Esophagus muscularis mucosa (tissue), 3 donors: Measurements from ENCODE around the gene SEPTIN8.

Experiments
- POLR2A ChIP-seq: fragments of 450-650 bp; IDR thresholded peaks from one replicate; pipeline ENCODE4 v1.6.1; 2017; ENCODE audit warnings: antibody characterized with exemption, moderate library complexity, mild to moderate bottlenecking, low read depth
- POLR2AphosphoS5 ChIP-seq, 2 donors: sonication (generic); formaldehyde crosslinking; IDR thresholded peaks; one replicate each; pipeline ENCODE4 v1.6.1; 2017; ENCODE audit warnings: antibody characterized with exemption in 2 of 2
- TF ChIP-seq, protein P1 (sequence below), 3 experiments: fragments of 200-600 bp in 2 of 3; fragments of 450-650 bp in 1 of 3; sonication (generic) in 2 of 3; IDR thresholded peaks; one replicate each; pipeline ENCODE4 v1.5.1; 2017 to 2019; ENCODE audit warnings: antibody characterized with exemption in 3 of 3, mild to moderate bottlenecking in 2 of 3, moderate library complexity in 1 of 3

DNA sequence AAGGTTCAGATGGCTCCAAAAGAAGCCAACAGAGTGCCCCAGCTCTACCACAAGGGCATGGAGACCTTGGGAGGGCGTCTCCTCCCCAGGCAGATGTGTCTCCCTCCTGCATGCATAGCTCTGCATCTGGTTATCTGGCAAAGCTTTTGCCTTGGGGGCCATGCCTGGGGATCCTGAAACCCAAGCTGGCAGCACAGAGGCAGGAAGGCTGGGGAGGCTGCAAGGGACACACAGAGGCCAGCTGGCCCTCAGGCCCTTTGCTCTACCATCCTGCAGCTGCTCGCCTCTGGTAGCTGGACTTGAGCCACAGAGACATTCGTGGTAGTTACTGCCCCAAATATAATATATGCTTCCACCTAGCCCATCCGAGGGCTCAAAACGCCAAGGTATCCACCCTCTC, 3.9 kb downstream of the SEPTIN8 start:
- TF ChIP-seq, protein P1, sequence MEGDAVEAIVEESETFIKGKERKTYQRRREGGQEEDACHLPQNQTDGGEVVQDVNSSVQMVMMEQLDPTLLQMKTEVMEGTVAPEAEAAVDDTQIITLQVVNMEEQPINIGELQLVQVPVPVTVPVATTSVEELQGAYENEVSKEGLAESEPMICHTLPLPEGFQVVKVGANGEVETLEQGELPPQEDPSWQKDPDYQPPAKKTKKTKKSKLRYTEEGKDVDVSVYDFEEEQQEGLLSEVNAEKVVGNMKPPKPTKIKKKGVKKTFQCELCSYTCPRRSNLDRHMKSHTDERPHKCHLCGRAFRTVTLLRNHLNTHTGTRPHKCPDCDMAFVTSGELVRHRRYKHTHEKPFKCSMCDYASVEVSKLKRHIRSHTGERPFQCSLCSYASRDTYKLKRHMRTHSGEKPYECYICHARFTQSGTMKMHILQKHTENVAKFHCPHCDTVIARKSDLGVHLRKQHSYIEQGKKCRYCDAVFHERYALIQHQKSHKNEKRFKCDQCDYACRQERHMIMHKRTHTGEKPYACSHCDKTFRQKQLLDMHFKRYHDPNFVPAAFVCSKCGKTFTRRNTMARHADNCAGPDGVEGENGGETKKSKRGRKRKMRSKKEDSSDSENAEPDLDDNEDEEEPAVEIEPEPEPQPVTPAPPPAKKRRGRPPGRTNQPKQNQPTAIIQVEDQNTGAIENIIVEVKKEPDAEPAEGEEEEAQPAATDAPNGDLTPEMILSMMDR (IDR thresholded peaks at IDR 0.05): no peak
- no peak for TF ChIP-seq POLR2A
- TF ChIP-seq POLR2AphosphoS5 (IDR thresholded peaks at IDR 0.05): no peak
